ENCODE data around the gene RNF26.

RNF26 gene

DNA sequence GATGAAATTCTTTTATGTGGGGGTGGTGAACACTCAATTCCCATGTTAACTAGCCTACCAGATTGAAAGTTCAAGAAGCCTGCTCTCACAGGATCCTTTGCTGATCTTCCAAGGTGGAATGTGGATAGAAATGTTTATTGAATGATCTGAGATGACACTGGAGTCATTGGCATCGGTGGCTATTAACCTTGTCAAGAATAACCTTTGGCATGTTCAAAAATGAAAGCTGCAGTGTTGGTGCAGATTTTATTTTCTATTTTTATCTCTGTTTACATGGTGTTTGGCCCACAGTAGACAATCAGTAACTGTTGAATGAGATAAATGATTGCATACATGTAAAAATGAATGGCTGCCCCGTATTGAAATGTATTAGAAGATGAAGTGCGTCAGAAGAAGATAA, 36.4 kb upstream of the RNF26 start:
- TF ChIP-seq EGR1 (IDR thresholded peaks at IDR 0.05) (no peak), CEBPB (IDR thresholded peaks at IDR 0.05) (no peak), RAD21 (IDR thresholded peaks at IDR 0.05; ENCODE audit: low read depth) (no peak), TEAD4 (IDR thresholded peaks at IDR 0.05) (no peak)
- TF ChIP-seq, protein P1, sequence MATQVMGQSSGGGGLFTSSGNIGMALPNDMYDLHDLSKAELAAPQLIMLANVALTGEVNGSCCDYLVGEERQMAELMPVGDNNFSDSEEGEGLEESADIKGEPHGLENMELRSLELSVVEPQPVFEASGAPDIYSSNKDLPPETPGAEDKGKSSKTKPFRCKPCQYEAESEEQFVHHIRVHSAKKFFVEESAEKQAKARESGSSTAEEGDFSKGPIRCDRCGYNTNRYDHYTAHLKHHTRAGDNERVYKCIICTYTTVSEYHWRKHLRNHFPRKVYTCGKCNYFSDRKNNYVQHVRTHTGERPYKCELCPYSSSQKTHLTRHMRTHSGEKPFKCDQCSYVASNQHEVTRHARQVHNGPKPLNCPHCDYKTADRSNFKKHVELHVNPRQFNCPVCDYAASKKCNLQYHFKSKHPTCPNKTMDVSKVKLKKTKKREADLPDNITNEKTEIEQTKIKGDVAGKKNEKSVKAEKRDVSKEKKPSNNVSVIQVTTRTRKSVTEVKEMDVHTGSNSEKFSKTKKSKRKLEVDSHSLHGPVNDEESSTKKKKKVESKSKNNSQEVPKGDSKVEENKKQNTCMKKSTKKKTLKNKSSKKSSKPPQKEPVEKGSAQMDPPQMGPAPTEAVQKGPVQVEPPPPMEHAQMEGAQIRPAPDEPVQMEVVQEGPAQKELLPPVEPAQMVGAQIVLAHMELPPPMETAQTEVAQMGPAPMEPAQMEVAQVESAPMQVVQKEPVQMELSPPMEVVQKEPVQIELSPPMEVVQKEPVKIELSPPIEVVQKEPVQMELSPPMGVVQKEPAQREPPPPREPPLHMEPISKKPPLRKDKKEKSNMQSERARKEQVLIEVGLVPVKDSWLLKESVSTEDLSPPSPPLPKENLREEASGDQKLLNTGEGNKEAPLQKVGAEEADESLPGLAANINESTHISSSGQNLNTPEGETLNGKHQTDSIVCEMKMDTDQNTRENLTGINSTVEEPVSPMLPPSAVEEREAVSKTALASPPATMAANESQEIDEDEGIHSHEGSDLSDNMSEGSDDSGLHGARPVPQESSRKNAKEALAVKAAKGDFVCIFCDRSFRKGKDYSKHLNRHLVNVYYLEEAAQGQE (IDR thresholded peaks at IDR 0.05; ENCODE audit: low read depth): no peak

DNA sequence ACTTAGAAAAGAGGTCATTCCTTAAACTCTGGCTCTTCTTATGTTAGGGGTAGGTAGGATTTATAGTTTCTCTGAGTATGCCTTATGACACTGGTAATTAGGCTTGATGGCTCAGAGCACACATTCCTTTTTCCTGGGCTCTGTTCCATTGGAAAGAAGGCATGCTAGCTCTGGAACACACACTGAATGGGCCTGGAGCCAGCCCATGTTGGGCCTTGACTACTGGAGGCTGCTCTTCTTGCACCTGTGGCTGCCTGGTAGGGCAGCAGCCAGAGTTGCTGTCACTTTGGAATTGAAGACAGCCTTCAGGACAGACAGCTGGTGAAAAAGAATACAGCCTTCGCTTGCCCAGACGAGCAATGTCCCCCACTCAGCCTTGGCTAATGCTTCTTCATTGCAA, 35.6 kb upstream of the RNF26 start:
- no peak for TF ChIP-seq FOXM1 (IDR thresholded peaks at IDR 0.05; ENCODE audit: borderline replicate concordance, low read depth)
- TF ChIP-seq, protein P1 (IDR thresholded peaks at IDR 0.05; ENCODE audit: low read depth): no peak

DNA sequence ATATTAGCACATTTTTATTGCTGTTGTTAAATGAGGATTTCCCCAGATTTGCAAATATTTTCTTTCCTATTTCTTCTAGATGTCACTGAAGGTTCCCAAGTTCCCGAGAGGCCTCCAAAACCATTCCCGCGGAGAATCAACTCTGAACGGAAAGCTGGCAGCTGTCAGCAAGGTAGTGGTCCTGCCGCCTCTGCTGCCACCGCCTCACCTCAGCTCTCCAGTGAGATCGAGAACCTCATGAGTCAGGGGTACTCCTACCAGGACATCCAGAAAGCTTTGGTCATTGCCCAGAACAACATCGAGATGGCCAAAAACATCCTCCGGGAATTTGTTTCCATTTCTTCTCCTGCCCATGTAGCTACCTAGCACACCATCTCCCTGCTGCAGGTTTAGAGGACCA, 34.9 kb upstream of the RNF26 start:
- TF ChIP-seq EP300 (IDR thresholded peaks at IDR 0.05; ENCODE audit: borderline replicate concordance) (no peak), TEAD4 (IDR thresholded peaks at IDR 0.05) (no peak), EGR1 (IDR thresholded peaks at IDR 0.05) (no peak), CREB1 (IDR thresholded peaks at IDR 0.05; ENCODE audit: low read depth) (no peak), CEBPB (IDR thresholded peaks at IDR 0.05) (no peak), TAF1 (IDR thresholded peaks at IDR 0.05; ENCODE audit: low read depth) (no peak)
- TF ChIP-seq, protein P2, sequence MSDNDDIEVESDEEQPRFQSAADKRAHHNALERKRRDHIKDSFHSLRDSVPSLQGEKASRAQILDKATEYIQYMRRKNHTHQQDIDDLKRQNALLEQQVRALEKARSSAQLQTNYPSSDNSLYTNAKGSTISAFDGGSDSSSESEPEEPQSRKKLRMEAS (IDR thresholded peaks at IDR 0.05): no peak

DNA sequence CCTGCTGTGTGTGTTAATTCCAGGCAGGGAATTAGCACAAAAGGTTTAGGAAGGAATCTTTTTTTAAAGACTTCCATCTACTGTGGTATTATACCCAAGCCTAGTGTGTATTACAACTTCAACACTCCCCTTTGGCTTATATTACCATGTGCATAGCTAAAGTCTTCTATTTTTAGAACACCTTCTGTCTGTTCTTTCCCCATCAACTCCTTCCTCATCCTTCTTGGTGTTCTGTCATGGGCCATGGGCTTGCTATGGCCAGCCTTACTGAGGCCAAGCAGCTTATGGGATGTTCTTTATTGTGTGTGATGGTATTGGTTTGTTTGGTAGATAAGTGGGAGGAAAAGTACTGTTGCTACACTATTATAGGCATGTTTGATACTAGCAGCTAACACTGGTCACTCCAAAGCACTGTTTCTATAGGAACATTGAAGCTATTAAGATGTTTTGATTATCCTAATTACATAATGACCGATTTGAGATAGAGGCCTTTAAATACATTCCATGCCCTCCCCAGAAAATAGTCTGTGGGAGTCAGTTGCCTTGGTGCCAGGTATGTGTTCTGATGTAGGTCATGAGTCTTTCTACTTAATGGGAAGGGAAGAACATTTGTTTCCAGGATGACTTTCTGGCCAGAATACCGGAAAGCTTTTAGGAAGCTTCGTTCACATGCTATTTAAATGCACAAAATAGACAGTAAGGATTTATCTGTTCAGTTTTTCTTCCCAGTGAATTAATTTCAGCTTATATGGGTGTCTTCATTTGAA, 33.9 kb upstream of the RNF26 start:
- TF ChIP-seq FOXM1 (IDR thresholded peaks at IDR 0.05; ENCODE audit: borderline replicate concordance, low read depth) (no peak), EP300 (IDR thresholded peaks at IDR 0.05; ENCODE audit: borderline replicate concordance) (no peak), TCF12 (IDR thresholded peaks at IDR 0.05; ENCODE audit: low read depth) (no peak), CREB1 (IDR thresholded peaks at IDR 0.05; ENCODE audit: low read depth) (no peak), TAF1 (IDR thresholded peaks at IDR 0.05; ENCODE audit: low read depth) (no peak), EGR1 (IDR thresholded peaks at IDR 0.05) (no peak), YY1 (IDR thresholded peaks at IDR 0.05; ENCODE audit: low read depth) (no peak)
- TF ChIP-seq, protein P2 (IDR thresholded peaks at IDR 0.05): no peak
- TF ChIP-seq, protein P3, sequence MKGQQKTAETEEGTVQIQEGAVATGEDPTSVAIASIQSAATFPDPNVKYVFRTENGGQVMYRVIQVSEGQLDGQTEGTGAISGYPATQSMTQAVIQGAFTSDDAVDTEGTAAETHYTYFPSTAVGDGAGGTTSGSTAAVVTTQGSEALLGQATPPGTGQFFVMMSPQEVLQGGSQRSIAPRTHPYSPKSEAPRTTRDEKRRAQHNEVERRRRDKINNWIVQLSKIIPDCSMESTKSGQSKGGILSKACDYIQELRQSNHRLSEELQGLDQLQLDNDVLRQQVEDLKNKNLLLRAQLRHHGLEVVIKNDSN (IDR thresholded peaks at IDR 0.05): no peak

DNA sequence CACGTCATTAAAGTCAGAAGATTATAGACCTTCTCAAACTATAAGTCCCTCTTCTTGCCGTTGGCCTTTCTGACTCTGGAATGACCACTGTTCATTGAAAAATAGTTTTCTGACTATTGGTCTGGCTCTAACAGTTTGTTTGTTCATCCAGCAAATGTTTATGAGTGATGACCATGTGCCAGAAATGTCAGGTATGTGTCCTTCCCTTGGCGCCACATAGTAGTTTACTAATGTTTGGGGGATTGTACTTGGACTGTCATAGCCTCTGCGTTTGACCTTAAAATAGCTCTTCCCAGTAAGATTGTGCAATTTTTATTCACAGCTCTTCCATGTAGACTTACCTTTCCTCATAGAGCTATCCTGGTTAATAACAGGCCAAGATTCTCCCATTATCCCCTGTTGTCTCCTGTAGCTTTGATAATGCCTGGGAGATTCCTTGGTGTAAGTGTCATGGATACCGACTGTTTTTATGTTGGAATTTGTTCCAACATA, 31.1 kb upstream of the RNF26 start:
- TF ChIP-seq RAD21 (IDR thresholded peaks at IDR 0.05; ENCODE audit: low read depth): no peak
- no peak for TF ChIP-seq CREB1 (IDR thresholded peaks at IDR 0.05; ENCODE audit: low read depth)
- TF ChIP-seq TAF1 (IDR thresholded peaks at IDR 0.05; ENCODE audit: low read depth): no peak
- TF ChIP-seq, protein P1 (IDR thresholded peaks at IDR 0.05; ENCODE audit: low read depth): no peak
- TF ChIP-seq NFIC (IDR thresholded peaks at IDR 0.05): no peak
- no peak for TF ChIP-seq TCF12 (IDR thresholded peaks at IDR 0.05; ENCODE audit: low read depth)
- TF ChIP-seq EP300 (IDR thresholded peaks at IDR 0.05; ENCODE audit: borderline replicate concordance): no peak
- no peak for TF ChIP-seq YY1 (IDR thresholded peaks at IDR 0.05; ENCODE audit: low read depth)
- TF ChIP-seq ZBTB7A (IDR thresholded peaks at IDR 0.05; ENCODE audit: low read depth): no peak

Data from Ishikawa (cell line).